ENCODE data around the gene LMO7.
A peak's percentile ranks its signal among the peaks of the same experiment; 100 is the strongest.
"Not testable (repeated sequence)": the region's sequence is repeated elsewhere in the genome, so short reads cannot be mapped to it uniquely, and the experiment has no call there.

The LMO7 gene

GRCh38 chr13:75647126-75647784, 11.1 kb downstream of the LMO7 start:
- DNase-seq (ENCODE audit: low read depth in 2 of 2), result no peak

GRCh38 chr13:75648446-75648845, 12.3 kb downstream of the LMO7 start:
- DNase-seq (ENCODE audit: low read depth in 2 of 2), result no peak

DNA sequence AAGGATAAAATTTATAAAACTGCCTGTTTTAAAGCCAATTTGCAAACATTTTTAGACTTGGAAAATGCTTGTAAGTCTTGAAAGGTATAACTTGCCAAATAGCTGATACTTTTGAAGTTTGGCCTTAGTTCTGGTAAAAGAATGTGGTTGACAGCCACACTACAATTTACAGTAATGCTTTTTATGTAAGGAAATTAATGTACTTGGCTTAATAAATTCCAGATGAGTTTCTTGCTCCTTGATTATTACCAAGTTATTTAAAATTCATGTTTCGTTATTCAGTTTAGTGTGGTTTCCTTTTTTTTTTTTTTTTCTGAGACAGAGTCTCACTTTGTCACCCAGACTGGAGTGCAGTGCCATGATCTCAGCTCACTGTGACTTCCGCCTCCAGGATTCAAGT, 14.9 kb downstream of the LMO7 start:
- DNase-seq (ENCODE audit: low read depth in 2 of 2), result no peak

GRCh38 chr13:75652726-75653125, 16.6 kb downstream of the LMO7 start:
- no peak for DNase-seq (ENCODE audit: low read depth in 2 of 2)

- DNase-seq (ENCODE audit: low read depth in 2 of 2), result no peak
Observed at GRCh38 chr13:75656425-75656989, 20.4 kb downstream of the LMO7 start.

DNA sequence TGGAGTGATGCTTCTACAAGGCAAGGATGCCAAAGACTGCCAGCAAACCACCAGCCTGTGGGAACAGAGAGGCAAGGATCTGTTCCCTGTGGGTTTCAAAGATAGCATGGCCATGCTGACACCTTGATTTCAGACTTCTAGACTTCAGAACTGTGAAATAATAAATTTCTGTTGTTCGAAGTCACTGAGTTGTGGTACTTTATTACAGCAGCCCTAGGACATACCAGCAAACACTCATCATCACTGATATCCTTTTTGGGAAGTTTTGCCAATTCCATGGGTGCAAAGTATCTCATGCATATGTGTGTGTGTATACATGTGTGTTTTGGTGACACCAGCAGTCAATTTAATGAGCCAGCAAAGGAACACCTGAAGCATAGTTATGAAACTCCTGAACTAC, 21.0 kb downstream of the LMO7 start:
- DNase-seq (ENCODE audit: low read depth in 2 of 2), result no peak

- DNase-seq (ENCODE audit: low read depth in 2 of 2), result no peak
Observed at GRCh38 chr13:75660694-75661093, 24.6 kb downstream of the LMO7 start.

DNA sequence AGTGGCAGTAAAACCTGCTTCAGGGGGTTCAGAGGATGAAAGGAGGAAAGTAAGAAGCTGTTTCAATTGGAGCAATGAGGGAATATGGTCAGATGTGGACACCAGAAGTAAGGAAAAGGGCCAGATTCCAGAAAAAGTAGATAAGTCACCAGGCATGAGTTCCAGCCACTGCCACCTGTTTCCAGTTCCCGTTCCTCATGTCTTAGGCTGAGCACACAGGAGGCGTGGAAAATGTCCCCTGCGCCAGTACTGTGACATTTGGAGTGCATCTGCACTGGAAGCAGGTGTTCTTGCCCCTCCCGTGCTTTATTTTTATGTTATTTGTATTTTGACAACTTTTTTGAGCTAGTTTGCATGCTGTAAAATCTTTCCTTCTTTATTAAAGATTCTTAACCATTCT, 25.3 kb downstream of the LMO7 start:
- no peak for DNase-seq (ENCODE audit: low read depth in 2 of 2)

GRCh38 chr13:75666646-75667351, 30.7 kb downstream of the LMO7 start:
- no peak for DNase-seq (ENCODE audit: low read depth in 2 of 2)

DNA sequence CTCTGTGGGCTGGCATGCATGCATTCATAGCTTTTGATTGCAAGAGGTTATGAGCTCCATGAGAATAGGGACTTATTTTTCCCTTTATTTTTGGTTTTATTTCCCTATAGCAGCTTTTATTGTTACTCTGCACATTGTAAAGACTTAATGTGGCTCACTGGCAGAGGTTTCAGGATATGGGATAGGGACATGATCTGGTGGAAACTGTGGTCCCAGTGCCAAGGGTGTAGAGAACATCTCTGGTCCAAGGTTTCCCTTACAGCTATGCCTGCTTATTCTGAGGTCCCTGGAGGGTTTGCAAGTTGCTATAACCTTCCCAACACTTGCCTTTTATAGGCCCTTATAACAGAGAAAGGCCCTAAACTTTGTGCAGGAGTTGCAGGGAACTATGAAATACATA, 33.6 kb downstream of the LMO7 start:
- no peak for DNase-seq (ENCODE audit: low read depth in 2 of 2)

- DNase-seq (ENCODE audit: low read depth in 2 of 2), result no peak
Observed at GRCh38 chr13:75670496-75670895, 34.4 kb downstream of the LMO7 start.

DNA sequence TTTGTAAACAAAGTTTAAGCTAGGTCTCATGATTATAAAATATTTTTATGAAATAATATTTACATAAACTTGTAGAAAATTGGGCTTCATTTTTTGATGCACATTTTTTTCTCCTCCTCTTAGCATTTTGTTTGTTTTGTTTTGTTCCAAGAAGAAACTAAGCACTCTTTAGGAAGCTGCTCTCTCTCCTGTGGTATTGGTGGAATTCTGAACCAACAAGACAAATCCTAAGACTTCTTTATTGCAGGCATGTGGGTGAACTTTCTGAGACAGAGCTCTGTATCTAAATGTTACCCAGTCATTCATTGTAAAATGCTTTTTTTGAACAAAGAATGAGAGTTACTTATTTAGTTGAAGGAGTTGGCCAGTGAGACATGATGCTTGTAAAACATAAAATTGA, 39.3 kb downstream of the LMO7 start:
- no peak for DNase-seq (ENCODE audit: low read depth in 2 of 2)

GRCh38 chr13:75679459-75679858, 43.3 kb downstream of the LMO7 start:
- DNase-seq (ENCODE audit: low read depth in 2 of 2), result no peak

DNA sequence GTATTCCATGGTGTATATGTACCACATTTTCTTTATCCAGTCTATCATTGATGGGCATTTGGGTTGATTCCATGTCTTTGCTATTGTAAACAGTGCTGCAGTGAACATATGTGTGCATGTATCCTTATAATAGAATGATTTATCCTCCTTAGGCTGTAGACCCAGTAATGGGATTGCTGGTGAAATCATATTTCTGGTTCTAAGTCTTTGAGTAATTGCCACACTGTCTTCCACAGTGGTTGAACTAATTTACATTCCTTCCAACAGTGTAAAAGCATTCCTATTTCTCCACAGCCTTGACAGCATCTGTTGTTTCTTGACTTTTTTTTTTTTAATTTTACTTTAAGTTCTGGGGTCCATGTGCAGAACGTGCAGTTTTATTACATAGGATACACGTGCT, 44.1 kb downstream of the LMO7 start:
- not testable (repeated sequence) for DNase-seq (ENCODE audit: low read depth in 2 of 2)

DNA sequence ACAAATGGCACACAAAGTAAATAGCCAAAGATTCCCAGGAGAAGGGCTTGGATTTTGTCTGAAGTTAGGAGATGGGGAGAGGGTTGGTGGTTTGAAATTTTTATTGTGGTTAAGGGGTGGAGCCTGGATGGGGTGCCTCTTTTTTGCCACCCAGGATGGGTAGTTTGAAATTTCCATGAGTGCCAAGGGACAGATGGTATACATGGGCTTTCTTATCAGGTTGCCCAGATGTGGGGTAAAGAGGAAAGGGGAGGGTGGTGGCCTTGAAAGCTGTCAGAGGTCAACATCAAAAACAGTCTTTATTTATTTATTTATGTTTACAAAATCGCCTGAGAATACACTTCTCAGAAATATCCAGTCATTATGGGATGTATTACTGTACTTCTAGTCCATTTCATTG, 46.2 kb downstream of the LMO7 start:
- no peak for DNase-seq (ENCODE audit: low read depth in 2 of 2)

DNA sequence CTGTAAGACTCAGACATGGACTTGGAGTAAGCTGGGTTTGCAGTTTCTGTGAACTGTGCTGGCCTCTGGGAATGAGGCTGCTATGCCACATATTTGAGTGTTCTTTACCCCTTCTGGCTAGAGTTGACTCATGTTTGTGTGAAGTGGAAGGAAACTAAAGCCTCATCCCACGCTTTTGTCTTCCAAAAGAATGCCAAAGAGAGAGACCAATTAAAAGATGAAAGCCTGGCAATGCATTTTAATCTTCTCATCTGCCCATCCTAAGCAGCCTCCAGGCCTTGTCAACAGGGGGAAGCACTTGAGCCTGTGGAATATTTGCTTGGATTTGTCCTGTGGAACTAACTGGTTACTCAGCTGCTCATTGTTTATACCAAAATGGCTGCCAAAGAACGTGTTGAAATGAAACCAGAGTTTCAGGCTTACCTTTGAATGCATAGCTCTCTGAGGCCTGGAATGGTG, 49.1 kb downstream of the LMO7 start:
- DNase-seq (ENCODE audit: low read depth in 2 of 2), result no peak

- DNase-seq (ENCODE audit: low read depth in 2 of 2), result no peak
Observed at GRCh38 chr13:75687150-75687763, 51.1 kb downstream of the LMO7 start.

DNA sequence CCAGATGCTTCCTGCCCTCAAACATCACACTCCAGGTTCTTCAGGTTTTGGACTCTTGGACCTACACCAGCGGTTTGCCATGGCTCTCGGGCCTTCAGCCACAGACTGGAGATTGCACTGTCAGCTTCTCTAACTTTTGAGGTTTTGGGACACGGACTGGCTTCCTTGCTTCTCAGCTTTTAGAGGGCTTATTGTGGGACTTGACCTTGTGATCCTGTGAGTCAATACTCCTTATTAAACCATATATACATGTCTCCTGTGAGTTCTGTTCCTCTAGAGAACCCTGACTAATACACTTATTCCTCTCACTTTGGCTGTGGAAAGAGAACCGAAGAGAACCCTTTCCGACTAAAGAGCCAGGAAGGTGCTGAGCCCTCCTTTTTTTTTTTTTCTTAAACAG, 53.6 kb downstream of the LMO7 start:
- DNase-seq (ENCODE audit: low read depth in 2 of 2), result no peak

- DNase-seq (ENCODE audit: low read depth in 2 of 2), result no peak
Observed at GRCh38 chr13:75690607-75691006, 54.5 kb downstream of the LMO7 start.

DNA sequence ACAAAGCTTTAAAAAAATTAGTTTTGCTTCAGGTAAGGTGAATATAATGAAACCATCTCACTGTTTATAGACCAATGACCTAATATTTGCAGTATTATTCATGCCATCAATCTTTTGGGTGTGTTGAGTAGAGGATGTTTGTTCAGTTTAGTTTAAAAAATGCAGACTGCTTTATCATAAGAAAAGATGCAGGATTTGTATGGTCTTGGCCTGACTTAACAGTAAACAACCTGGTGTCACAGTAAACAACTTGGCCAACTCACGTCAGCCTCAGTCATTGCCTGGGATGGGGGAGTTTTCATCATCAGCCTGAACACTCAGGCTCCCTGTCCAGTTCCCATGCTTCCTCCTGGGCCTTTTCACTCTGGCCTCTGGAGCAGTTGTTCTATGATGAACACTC, 55.1 kb downstream of the LMO7 start:
- no peak for DNase-seq (ENCODE audit: low read depth in 2 of 2)

DNA sequence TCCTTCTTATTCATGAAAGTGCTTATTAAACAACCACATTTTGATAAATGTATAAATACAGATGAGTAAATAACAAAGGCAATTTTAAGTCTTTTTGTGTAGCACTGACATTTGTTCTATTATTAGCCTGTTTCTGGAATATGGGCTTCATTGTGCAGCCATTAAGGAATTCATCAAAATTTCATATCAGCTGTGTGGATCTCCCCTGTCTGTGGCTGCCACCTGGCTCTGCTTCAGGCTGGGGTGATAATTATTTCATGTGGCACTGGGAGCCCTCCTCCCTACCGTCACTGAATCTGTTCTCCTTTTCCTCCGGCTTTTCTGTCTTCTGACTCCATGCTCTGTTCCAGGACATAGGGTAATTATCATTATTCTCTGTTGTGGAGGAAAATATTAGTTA, 57.1 kb downstream of the LMO7 start:
- no peak for DNase-seq (ENCODE audit: low read depth in 2 of 2)

DNA sequence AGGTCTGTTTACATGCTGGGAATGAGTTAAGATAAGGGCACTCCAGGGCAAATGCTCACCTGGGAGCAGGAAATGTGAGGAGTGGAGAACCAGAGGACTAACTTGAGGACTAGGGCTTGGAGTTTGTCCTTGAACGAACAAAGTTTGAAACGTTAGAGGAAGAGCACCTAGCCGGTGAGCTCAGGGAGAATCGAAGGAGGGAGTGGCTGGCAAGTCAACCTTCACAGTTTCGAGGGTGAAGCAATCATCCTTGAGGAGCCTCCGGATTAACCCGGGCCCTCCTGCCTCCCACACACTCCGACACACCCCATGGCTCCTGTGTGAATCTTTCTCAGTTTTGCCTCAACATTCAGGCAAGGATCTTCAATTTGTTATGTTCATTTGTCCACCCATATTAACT, 58.6 kb downstream of the LMO7 start:
- no peak for DNase-seq (ENCODE audit: low read depth in 2 of 2)

DNA sequence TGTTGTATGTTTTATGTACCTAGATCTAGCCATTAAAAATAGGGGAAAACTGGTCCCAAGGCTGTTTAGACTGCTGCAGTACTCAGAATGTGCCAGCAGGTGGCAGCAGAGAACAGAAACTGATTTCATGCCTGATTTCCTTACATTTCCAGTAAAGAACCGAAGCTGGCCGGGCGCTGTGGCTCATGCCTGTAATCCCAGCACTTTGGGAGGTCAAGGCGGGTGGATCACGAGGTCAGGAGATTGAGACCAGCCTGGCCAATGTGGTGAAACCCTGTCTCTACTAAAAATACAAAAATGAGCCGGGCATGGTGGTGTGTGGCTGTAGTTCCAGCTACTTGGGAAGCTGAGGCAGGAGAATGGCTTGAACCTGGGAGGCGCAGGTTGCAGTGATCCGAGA, 59.8 kb downstream of the LMO7 start:
- peak; percentile 50 to 62 for DNase-seq (ENCODE audit: low read depth in 2 of 2)
